Breast epithelium (tissue), 3 donors: ENCODE data around the gene PATJ.

Source experiments
- POLR2AphosphoS5 ChIP-seq, 3 donors: sonication (generic); formaldehyde crosslinking; IDR thresholded peaks; one replicate each; pipeline ENCODE4 v1.6.1; 2017; ENCODE audit warnings: antibody characterized with exemption in 3 of 3
- TF ChIP-seq, protein P1 (sequence below), 3 donors: fragments of 450-650 bp; IDR thresholded peaks; one replicate each; pipeline ENCODE4 v1.5.1; 2016 to 2017; ENCODE audit warnings: antibody characterized with exemption in 3 of 3, mild to moderate bottlenecking in 3 of 3, moderate library complexity in 3 of 3

DNA sequence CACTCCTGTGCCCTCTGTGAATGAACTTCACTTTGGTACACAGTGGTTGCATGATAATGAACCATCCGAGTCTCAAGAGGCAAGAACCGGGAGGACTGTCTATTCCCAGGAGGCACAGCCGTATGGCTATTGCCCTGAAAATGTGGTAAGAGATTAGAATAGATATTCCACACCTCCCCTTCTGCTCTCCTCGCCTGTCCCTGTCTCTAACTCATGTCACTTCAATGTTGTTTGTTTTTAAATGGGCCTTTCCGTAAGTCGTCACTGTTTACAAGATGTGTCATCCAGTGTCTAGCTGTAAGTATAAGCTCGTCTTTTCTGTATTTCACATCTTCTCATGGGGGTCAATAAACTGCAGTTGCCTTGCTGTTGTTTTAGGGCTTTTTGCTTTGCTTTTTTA lies 122.2 kb downstream of the PATJ start:
- no peak for TF ChIP-seq POLR2AphosphoS5 (IDR thresholded peaks at IDR 0.05)
- TF ChIP-seq, protein P1, sequence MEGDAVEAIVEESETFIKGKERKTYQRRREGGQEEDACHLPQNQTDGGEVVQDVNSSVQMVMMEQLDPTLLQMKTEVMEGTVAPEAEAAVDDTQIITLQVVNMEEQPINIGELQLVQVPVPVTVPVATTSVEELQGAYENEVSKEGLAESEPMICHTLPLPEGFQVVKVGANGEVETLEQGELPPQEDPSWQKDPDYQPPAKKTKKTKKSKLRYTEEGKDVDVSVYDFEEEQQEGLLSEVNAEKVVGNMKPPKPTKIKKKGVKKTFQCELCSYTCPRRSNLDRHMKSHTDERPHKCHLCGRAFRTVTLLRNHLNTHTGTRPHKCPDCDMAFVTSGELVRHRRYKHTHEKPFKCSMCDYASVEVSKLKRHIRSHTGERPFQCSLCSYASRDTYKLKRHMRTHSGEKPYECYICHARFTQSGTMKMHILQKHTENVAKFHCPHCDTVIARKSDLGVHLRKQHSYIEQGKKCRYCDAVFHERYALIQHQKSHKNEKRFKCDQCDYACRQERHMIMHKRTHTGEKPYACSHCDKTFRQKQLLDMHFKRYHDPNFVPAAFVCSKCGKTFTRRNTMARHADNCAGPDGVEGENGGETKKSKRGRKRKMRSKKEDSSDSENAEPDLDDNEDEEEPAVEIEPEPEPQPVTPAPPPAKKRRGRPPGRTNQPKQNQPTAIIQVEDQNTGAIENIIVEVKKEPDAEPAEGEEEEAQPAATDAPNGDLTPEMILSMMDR (IDR thresholded peaks at IDR 0.05): no peak
